ENCODE data around the gene CFAP221.

Gene CFAP221

DNA sequence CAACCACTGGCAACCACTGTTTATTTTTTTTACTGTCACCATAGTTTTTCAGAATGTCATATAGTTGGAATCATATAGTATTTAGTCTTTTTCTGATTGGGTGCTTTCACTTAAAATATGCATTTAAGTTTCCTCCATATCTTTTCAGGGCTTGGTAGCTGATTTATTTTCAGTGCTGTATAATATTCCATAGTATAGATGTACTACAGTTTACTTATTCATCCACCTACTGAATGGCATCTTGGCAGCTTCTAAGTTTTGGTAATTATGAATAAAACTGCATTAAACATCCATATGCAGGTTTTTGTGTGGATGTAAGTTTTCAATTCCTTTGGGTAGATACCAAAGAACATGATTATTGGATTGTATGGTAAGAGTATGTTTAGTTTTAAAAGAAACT, 23.0 kb downstream of the CFAP221 start:
- DNase-seq (ENCODE audit: low read depth): no peak
- TF ChIP-seq, protein P1, sequence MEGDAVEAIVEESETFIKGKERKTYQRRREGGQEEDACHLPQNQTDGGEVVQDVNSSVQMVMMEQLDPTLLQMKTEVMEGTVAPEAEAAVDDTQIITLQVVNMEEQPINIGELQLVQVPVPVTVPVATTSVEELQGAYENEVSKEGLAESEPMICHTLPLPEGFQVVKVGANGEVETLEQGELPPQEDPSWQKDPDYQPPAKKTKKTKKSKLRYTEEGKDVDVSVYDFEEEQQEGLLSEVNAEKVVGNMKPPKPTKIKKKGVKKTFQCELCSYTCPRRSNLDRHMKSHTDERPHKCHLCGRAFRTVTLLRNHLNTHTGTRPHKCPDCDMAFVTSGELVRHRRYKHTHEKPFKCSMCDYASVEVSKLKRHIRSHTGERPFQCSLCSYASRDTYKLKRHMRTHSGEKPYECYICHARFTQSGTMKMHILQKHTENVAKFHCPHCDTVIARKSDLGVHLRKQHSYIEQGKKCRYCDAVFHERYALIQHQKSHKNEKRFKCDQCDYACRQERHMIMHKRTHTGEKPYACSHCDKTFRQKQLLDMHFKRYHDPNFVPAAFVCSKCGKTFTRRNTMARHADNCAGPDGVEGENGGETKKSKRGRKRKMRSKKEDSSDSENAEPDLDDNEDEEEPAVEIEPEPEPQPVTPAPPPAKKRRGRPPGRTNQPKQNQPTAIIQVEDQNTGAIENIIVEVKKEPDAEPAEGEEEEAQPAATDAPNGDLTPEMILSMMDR (conservative IDR thresholded peaks at IDR 0.05; ENCODE audit: low read depth, low read length): no peak
- no peak overlapping the region for H3K4me3 ChIP-seq (ENCODE audit: low read depth, low read length)

DNA sequence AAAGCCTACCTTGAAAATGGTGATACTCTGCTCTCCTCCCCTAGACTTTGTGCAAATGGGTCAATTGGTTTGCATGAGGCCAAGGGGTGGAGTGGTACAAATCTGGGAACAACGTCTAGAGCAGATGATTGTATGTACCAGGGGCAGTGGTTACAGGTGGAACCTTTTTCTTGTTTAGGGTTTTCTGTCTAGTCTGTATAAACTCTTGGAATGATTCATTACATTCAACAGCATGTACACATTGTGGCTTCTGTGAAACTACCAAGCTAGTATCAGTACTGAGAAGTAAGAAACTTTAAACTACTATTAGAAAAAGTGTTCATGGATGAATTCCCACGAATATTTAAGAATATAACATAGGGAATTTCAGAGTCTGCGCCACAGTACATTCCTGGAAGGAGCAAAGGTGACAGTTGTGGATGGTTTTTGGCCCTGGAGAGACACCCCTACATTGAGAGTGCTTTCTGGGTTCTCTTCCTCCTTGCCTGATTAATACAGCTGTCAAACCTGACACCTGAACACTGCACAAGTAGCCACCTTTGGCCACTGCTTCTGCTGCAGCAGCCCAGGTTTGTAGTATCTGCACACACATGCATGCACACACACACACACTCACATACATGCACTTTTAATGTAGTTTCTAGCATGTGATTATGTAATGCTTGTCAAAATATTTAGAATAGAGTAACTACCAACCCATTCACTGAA, 30.0 kb downstream of the CFAP221 start:
- no peak overlapping the region for H3K4me3 ChIP-seq (ENCODE audit: low read depth, low read length)
- TF ChIP-seq, protein P1 (conservative IDR thresholded peaks at IDR 0.05; ENCODE audit: low read depth, low read length): no peak
- no peak for DNase-seq (ENCODE audit: low read depth)

DNA sequence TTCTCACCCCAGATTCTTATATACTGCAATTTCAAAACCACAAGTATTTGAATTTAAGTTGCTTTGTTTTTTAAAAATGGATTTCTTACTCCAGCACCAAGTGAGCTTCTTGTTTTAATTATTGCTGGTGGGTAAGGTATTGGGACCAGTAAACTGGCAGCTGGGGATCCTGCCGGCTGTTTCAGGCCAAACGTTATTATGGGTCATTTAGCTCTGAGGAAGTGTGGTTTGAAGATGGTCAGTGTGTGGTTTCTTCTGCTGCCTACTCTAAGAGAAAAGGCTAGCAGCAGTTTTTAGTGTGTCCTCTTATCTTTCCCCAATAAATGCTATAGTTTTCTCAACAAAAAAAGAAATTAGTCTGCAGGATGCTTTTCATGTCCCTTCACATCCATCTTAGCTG, 30.6 kb downstream of the CFAP221 start:
- H3K4me3 ChIP-seq (ENCODE audit: low read depth, low read length): no peak overlapping the region
- no peak for DNase-seq (ENCODE audit: low read depth)
- TF ChIP-seq, protein P1 (conservative IDR thresholded peaks at IDR 0.05; ENCODE audit: low read depth, low read length): no peak

DNA sequence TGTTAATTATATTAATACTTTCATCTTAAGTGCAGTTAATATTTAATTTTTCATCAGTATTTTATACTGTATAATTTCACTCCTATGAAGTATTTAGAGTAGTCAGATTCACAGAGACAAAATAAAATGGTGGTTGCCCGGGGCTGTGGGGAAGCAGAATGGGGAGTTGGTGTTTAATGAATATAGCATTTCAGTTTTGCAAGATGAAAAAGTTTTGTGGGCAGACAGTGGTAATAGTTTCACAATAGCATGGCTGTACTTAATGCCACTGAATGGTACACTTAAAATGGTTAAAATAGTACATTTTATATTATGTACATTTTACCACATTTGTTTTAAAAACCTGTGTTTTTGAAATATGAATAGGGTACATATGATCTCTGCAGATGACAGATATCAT, 31.2 kb downstream of the CFAP221 start:
- TF ChIP-seq, protein P1 (conservative IDR thresholded peaks at IDR 0.05; ENCODE audit: low read depth, low read length): no peak
- DNase-seq (ENCODE audit: low read depth): no peak

DNA sequence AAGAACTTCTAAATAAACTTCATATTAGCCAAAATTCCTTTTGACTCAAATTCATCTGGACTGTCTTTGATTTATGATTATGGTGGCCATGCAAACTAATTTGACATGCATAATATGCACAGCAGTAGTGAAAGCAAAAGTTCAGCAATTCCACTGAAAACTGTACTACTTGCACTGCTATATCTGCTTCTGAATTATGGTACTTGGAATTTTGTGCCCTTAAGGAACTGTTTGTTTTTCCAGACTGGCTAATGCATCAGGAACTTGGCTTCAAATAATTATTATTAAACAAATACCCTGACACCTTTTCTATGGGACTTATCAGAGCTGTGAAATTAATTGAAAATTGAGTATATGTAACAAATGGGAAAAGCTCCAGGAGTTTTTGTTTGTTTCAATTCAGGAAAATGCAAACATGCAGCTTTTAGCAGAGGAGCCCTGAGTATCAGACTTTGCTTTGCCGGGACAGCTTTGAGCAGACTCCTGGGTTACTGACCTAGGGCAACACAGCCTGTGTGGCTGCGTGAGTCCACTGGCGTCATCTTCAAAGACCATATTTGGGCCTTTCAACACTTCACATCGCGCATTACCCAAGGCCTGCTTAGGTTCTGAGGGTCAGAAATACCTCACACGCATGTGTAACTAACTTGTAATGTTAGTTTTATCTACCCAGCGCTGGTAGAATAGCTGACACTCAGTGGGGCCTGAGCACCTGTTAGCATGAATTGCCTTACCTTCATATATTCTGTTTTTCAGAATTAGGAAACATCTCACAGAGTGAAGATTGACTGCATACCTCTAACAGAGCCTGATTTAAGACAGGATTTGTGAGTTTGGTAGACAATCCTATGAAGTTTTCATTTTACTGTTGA, 35.4 kb downstream of the CFAP221 start:
- no peak for DNase-seq (ENCODE audit: low read depth)
- no peak overlapping the region for H3K4me3 ChIP-seq (ENCODE audit: low read depth, low read length)
- TF ChIP-seq, protein P1 (conservative IDR thresholded peaks at IDR 0.05; ENCODE audit: low read depth, low read length): no peak

More for the DNA sequence above, 31.2 kb downstream of the CFAP221 start:
- no peak overlapping the region for H3K4me3 ChIP-seq (ENCODE audit: low read depth, low read length)

DNA sequence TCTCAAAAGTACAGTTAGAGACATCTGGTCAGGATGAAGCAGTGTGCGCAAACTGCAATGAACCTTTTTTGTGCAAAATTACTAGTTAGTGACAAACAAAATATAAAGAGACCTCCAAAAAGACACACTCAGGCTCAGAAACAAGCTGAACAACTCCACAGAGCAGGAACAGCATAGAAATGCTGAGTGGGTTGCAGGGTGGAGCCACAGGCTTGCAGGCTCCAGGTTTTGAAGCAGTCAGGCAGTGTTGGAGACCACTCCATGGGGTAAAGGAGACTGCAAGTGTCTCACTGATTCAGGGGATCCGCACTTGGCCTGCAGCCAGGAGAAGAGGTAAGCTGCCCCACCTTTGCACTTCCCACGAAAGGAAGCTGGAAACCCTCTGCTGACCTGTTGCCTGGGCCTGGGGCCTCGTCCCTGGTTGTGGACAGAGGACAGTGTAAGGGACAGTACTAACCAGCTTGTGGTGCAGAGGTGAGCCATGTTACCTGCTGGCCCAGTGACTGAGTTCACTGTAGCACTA, 36.4 kb downstream of the CFAP221 start:
- no peak for DNase-seq (ENCODE audit: low read depth)
- TF ChIP-seq, protein P1 (conservative IDR thresholded peaks at IDR 0.05; ENCODE audit: low read depth, low read length): no peak
- H3K4me3 ChIP-seq (ENCODE audit: low read depth, low read length): no peak overlapping the region
